NCI-H524 (cell line): Measurements from ENCODE around the gene WASL.

Experiments used
- DNase-seq, 2 experiments: peaks; one replicate each; lab custom pipeline; 2025; lab: John Stamatoyannopoulos, UW

Gene WASL

GRCh38 chr7:123692471-123692877 lies 56.3 kb downstream of the WASL start:
- no peak for DNase-seq

GRCh38 chr7:123690550-123690949 lies 58.3 kb downstream of the WASL start:
- no peak for DNase-seq

GRCh38 chr7:123689250-123689649 lies 59.6 kb downstream of the WASL start:
- no peak for DNase-seq

GRCh38 chr7:123687727-123688126 lies 61.1 kb downstream of the WASL start:
- DNase-seq, result no peak

- DNase-seq, result no peak
These were observed 61.6 kb downstream of the WASL start for GRCh38 chr7:123687161-123687560.

GRCh38 chr7:123682690-123683089 lies 66.1 kb downstream of the WASL start:
- peak in 1 of 2 experiments; percentile 60 for DNase-seq

GRCh38 chr7:123681561-123681960 lies 67.2 kb downstream of the WASL start:
- no peak for DNase-seq

- DNase-seq, result no peak
These were observed 68.2 kb downstream of the WASL start for GRCh38 chr7:123680580-123680979.

- DNase-seq, result no peak
These were observed 69.2 kb downstream of the WASL start for GRCh38 chr7:123679614-123680013.

GRCh38 chr7:123677061-123677715 lies 71.6 kb downstream of the WASL start:
- no peak for DNase-seq

- DNase-seq, result no peak
These were observed 73.7 kb downstream of the WASL start for GRCh38 chr7:123675181-123675473.

- DNase-seq, result no peak
These were observed 74.2 kb downstream of the WASL start for GRCh38 chr7:123674399-123675180.

- DNase-seq, result no peak
These were observed 74.9 kb downstream of the WASL start for GRCh38 chr7:123673752-123674398.

GRCh38 chr7:123673137-123673732 lies 75.6 kb downstream of the WASL start:
- DNase-seq, result no peak

GRCh38 chr7:123669485-123669884 lies 79.3 kb downstream of the WASL start:
- no peak for DNase-seq

- DNase-seq, result peak in 1 of 2 experiments; percentile 56
These were observed 82.3 kb downstream of the WASL start for GRCh38 chr7:123666492-123666891.

GRCh38 chr7:123665896-123666295 lies 82.9 kb downstream of the WASL start:
- no peak for DNase-seq

- peak in 1 of 2 experiments; percentile 20 for DNase-seq
These were observed 83.6 kb downstream of the WASL start for GRCh38 chr7:123665157-123665556.

- no peak for DNase-seq
These were observed 85.6 kb downstream of the WASL start for GRCh38 chr7:123663200-123663599.

GRCh38 chr7:123662755-123663154 lies 86.0 kb downstream of the WASL start:
- no peak for DNase-seq

GRCh38 chr7:123662293-123662692 lies 86.5 kb downstream of the WASL start:
- no peak for DNase-seq

GRCh38 chr7:123661765-123662164 lies 87.0 kb downstream of the WASL start:
- no peak for DNase-seq
